Measurements from ENCODE around the gene RIC3. TPM values are rescaled to one million over a fixed set of nuclear protein-coding genes. Genes with fewer than 3 reads are reported as not detected.

RIC3 gene
- polyA plus RNA-seq (ENCODE audit: insufficient read length in 12 of 12) = 10 to 100 TPM in 1 of 12 donors, 1 to 10 TPM in 2, under 1 TPM in 7, not detected in 2; 0.12 to 14.9 (median 0.47) TPM
- long read RNA-seq, donor 1, partial matches to known transcripts = 0 of 1 reads
- long read RNA-seq, donor 1, other reads (novel, unspliced or antisense) = 0 of 1 reads
- long read RNA-seq, donor 2 = 0 reads
- long read RNA-seq, donor 3 = 0 reads
- long read RNA-seq, donor 4 = 0 reads
- long read RNA-seq, donor 5 = 0 reads
- long read RNA-seq, donor 6 = 0 reads
- long read RNA-seq, donor 7, partial matches to known transcripts = 0 of 1 reads
- long read RNA-seq, donor 7, other reads (novel, unspliced or antisense) = 0 of 1 reads
- long read RNA-seq, donor 8 = 0 reads
- long read RNA-seq, donor 9 = 0 reads
- long read RNA-seq, donor 10 = 0 reads
- long read RNA-seq, donor 11 = 0 reads

GRCh38 chr11:8168485-8169257, at the start of gene RIC3:
Gene RIC3 (minus strand): TSS chr11:8169025. CDS start chr11:8168989, 36 bp downstream.
- DNase-seq = no peak

DNA sequence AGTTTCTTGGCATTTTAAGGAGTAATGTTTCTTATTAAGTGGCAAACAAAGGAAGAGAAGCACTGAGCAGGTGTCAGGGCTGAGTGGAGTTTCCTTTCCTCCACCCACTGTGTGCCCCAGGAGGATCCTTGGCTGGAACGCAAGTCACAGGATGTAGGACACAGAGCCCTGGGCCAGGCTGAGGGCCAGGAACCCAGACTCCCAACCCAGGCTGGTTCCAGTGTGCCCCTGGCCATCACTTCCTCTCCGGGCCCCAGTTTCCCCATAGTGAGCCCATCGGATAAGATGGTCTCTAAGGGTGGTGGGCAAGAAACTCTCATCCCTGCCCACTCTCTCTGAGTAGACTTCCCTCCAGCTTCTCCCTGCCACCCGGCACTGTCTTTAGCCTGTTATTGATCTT, 49.6 kb upstream of the RIC3 start:
- no peak for DNase-seq

- DNase-seq = no peak
Observed at GRCh38 chr11:8217926-8218325, 49.1 kb upstream of the RIC3 start.

DNA sequence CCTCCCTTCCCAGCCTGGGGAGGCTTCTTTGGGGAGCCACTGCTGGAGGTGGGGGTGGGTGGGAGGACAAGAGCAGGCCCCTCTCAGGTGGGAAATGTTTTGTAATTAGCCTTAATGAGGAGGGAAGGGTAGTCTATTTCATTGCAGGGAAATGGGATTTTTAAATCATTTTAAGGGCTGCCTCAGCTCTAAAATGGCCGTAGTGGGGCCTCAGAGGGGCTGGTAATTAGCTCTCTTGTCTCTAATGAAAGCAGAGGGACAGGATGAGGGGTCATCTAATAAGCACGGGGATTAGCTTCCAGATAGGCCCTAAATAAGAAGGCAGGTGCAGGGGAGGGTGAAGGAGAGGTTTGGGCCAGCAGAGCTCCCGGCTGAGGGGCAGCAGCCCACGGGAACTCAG, 48.3 kb upstream of the RIC3 start:
- DNase-seq = no peak

- DNase-seq = no peak
Observed at GRCh38 chr11:8213376-8213775, 44.6 kb upstream of the RIC3 start.

GRCh38 chr11:8209208-8209807, 40.5 kb upstream of the RIC3 start:
- no peak for DNase-seq

DNA sequence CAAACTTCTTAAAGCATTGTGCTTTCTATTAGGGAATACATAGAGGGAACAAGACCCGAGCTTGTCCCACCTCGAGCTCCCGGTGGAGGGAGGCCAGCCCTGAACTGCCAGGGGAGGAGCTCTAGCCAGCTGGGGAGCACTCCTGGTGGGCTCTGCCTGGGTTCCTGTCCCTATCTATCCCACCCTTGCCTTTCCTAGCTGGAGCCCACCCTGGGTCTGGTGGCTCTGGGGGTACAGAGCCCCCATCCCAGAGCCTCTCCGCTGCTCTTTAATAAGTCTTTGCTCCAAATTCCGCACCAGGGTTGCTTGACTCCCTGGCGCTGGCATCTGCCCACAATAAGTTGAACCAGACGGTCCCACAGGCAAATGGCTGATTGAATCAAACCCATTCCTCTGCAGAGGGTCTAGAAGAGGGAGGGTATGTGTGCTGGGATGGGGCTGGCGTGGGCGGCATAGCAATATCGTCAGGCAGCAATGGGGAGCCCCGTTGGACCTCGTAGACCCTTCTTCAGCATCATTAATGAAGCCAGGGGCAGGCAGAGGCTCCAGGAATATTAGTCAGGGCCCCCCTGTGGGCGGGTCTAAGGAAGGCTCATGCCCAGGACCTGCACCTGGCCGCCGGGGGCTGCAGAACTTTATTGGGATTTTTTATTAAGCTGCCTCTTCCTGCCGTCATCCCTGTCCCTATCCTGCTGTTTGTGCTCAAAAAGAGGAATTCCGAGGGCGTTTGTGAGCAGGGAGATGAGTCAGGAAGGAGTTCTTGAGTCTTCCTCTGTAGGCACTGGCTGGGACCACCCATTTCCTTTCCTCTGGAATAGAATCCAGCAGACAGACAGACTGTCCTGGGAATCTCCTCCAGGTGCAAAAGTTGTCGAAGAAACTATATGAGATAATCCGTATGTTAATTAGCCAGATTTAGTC, 38.5 kb upstream of the RIC3 start:
- DNase-seq = no peak

DNA sequence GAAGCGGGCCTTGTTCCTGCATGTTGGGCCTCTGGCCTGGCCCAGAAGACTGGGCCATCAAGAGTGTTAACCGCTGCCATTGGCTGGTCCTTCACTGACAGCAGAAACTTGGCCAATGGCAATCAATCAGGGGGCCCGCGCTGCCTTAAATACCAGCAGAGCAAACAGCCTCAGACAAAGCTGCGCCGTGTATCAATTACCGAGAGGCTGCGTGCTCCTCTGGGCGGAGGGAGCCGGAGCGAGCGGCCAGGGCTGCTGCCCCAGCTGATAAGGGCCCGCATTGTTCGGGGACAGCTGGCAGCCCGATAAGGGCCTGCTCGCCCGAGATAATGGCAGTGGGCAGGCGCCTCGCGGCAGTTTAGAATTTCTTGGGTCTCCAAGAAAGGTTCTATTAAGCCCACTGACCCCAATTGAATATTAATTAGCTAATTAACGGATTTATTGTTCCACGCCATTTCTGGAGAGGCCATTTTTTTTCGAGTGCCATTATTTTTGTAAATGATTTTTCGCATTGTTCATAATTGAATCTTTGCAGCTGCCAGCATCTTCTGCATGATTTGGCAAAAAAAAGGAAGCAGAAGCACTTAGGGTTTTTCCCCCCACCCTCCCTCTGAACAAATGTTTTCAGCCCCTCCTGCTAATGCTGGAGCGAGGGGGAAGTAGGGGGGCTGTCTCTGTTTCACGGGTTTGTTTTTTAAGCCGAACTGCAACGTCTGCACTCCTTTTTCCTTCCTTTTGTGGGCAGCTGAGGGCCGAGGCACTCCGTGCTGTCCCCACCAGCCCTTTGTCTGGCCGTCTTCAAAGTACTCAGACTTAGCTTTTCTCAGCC, 37.6 kb upstream of the RIC3 start:
- peak; percentile 46 for DNase-seq

- DNase-seq = no peak
Observed at GRCh38 chr11:8205566-8205965, 36.7 kb upstream of the RIC3 start.

DNA sequence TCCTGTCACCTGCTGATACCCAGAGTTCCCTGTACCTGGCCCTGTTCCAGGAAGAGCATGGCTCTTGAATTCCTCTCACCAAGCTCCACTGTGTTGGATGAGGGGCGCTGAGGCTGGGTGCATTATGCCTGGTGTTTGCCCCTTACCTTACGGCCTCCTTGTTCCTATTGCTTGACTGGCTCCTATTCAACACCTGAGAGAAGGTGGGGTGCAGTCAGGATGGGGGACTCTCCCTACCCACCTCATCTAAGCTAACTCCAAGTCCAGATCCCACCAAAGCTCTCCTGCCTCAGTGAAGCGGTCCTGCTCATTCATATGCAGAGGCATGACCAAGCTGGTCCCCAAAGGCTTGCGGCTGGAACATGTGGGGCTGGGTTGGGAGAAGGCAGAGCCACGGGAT, 35.8 kb upstream of the RIC3 start:
- no peak for DNase-seq

DNA sequence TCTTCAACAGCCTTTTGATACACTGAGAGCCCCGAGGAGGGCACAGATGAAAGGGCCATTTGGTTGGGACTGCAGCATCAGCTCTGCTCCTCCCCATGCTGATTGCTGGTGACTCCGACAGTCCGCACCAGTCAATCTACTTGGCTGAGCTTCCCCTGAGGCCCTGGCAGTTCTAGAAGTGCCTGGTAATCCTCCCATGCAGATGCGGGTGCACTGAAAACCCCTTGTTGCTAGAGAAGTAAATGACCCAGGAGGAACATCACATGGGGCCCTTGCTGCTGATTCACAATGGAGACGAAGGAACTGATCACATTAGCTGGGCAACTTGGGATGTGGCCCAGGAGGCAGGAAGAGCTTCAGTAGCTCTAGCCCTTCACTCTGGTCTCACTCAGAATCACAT, 35.2 kb upstream of the RIC3 start:
- DNase-seq = no peak

GRCh38 chr11:8203414-8203715, 34.5 kb upstream of the RIC3 start:
- DNase-seq = no peak

GRCh38 chr11:8202516-8203413, 33.9 kb upstream of the RIC3 start:
- no peak for DNase-seq

GRCh38 chr11:8201644-8202365, 33.0 kb upstream of the RIC3 start:
- DNase-seq = peak; percentile 25

- DNase-seq = no peak
Observed at GRCh38 chr11:8199676-8200075, 30.9 kb upstream of the RIC3 start.

DNA sequence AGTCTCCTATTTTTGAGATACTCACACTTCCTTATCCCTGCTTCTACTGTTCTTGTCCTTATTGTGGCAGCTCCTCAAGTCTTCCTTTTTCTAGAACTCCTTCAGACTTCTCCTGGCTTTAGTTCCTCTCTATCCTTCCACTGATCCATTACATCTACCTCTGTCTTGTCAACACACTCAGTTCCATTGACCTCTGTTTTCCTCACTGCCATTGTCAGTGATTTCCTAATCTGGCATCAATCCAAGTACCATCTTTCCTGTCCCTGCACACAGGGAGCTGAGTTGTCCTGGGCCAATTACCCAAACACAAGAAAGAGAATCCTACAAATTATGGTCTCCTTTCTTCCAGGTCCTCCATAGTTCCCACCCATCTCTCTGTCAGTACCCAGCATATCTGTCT, 27.9 kb upstream of the RIC3 start:
- no peak for DNase-seq

DNA sequence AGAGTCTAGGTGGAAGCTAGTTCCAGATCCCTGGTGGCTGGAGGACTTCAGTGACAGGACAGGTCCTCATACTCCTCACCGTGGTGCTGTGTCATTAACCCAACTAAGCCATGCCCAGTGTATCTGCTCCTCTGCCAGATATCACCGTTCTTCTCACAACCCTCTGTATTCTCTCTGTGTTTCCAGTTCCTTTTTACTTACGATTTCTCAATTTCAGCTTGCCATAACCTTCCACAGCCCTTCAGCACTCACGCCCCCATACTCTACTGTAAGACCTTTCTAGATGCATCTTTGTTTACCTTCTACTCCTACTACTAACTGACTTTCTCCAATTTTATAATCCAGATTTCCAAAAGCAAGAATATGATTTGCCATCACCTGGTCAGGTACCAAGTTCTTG, 26.1 kb upstream of the RIC3 start:
- no peak for DNase-seq

GRCh38 chr11:8192896-8193209, 24.0 kb upstream of the RIC3 start:
- DNase-seq = no peak
